Esophagus squamous epithelium (tissue), 4 donors: ENCODE data around the gene RASAL2.

Source experiments
- CTCF ChIP-seq, 6 experiments: fragments of 450-650 bp in 4 of 6; fragments of 200-600 bp in 2 of 6; sonication (generic) in 2 of 6; IDR thresholded peaks; one replicate each; pipeline ENCODE4 v1.5.1; 2016 to 2019; ENCODE audit warnings: antibody characterized with exemption in 6 of 6, mild to moderate bottlenecking in 4 of 6, moderate library complexity in 4 of 6
- POLR2A ChIP-seq, 4 donors: fragments of 450-650 bp; IDR thresholded peaks; one replicate each; pipeline ENCODE4 v1.6.1; 2017; ENCODE audit warnings: antibody characterized with exemption in 4 of 4, mild to moderate bottlenecking in 4 of 4, moderate library complexity in 3 of 4

GRCh38 chr1:178488393-178488792 lies 394.5 kb downstream of the RASAL2 start:
- no peak for TF ChIP-seq CTCF (IDR thresholded peaks at IDR 0.05)
- TF ChIP-seq POLR2A (IDR thresholded peaks at IDR 0.05): no peak
